Activated CD8-positive, alpha-beta memory T cell treated with anti-CD3 and anti-CD28 coated beads for 4 hours (primary cell): Measurements from ENCODE around the gene CTSZ.

ENCODE experiments used
- DNase-seq, 2 donors: peaks; one replicate each; pipeline ENCODE4 v3.0.0-alpha.2; 2020; ENCODE audit warnings: low read depth in 2 of 2

CTSZ gene

DNA sequence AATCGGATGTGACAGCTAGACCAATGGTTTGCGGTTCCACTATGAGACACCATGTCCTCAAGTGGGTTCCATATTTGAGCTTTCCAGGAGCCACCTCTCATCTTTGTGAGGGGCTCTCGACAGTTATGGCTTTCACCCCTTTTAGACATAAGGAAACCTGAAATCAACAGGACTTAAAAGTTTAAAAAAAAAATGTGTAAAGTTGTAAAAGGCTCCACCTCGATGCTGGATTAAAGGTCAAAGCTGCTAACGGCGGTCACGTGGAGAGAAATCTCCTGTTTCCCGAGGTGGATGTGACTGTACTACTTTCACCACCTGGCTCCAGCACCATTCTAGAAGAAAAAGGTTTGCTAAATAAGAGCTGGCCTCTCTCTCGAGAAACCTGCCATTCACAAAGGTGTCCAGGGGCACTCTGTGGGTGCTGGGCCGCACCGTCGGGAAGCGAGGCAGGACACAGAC lies 24.5 kb upstream of the CTSZ start:
- no peak for DNase-seq

- no peak for DNase-seq
These were observed 24.0 kb upstream of the CTSZ start for GRCh38 chr20:59030911-59031563.

DNA sequence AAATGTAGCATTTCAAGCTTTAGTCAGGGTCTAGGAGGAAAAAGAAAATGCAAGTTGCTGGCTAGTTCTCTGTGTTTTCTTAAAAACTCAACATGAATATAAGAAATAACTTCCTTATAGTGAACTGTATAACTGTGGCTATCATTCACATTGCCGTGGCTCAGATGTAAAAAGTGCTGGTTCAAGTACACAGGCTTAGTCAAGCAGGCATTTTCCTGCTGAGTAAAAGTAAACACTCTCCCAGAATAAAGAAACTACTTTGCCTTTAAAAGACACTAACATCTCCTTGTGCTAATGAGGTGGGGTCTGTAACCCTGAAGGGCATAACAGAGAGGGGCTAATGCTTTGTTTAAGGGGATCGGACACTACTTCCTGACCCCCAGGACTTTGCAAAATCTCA lies 21.8 kb upstream of the CTSZ start:
- no peak for DNase-seq

GRCh38 chr20:59027741-59028320 lies 20.8 kb upstream of the CTSZ start:
- no peak for DNase-seq

GRCh38 chr20:59026904-59027740 lies 20.1 kb upstream of the CTSZ start:
- DNase-seq, result no peak

DNA sequence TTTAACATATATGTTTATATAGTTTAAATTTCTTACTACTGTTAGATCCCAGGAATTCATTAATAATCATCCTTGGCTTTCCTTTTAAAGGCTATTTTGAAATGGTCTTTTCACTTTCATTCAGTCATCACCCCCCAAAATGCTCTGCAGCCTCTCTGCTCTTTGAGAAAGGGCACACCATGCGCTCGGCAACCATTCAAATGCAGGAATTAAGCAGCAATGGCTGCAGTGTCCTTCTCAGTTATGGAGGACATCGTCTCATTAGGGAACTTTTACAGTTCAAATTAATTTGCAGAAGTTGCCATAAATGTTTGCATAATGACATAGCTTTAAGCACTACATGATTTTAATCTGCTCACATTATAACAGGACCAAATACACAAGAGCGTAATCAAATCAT lies 18.5 kb upstream of the CTSZ start:
- no peak for DNase-seq

- no peak for DNase-seq
These were observed 18.0 kb upstream of the CTSZ start for GRCh38 chr20:59025086-59025485.

- DNase-seq, result no peak
These were observed 17.1 kb upstream of the CTSZ start for GRCh38 chr20:59024111-59024530.

GRCh38 chr20:59023616-59024015 lies 16.6 kb upstream of the CTSZ start:
- DNase-seq, result no peak

GRCh38 chr20:59022754-59023153 lies 15.7 kb upstream of the CTSZ start:
- DNase-seq, result no peak

GRCh38 chr20:59020938-59021551 lies 14.0 kb upstream of the CTSZ start:
- DNase-seq, result no peak

- no peak for DNase-seq
These were observed 12.2 kb upstream of the CTSZ start, which contains the start of gene TUBB1 for GRCh38 chr20:59019217-59019616. TUBB1 (plus strand) TSS chr20:59019429; CDS start chr20:59019523, 94 bp downstream.

GRCh38 chr20:59018817-59019216 lies 11.8 kb upstream of the CTSZ start:
- no peak for DNase-seq

GRCh38 chr20:59017493-59018231 lies 10.6 kb upstream of the CTSZ start:
- DNase-seq, result no peak

DNA sequence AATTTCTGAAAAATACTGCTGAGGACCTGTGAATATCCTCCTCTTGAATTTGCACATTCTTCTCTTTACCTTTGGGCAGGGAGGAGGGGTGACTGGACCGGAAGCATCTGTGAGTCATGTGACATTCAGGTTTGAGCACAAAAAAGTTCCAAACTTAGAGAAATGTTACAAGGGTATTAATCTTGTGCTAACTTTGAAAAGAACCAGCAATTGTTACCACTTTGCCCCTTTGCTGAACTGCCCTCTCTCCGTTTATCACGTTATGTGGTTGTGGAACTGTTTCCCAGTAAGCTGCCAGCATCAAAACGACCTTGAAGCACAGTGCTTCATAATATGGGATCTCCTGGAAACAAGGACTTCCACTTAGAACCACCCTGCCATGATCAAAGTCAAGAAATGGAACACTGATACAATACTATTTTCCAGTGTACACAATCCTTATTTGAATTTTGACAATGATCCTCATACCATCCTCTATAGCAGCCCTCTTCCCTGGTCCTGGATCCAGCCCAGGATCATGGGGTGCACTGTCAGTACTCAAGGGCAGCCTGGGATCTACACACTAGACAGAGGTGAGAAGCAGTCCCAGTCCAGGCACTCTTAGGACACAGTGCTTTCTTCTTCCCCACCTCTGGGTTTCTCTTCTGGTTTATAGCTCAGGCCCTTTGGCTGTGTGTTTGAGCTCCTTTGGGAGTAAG lies 9.9 kb upstream of the CTSZ start:
- DNase-seq, result no peak

DNA sequence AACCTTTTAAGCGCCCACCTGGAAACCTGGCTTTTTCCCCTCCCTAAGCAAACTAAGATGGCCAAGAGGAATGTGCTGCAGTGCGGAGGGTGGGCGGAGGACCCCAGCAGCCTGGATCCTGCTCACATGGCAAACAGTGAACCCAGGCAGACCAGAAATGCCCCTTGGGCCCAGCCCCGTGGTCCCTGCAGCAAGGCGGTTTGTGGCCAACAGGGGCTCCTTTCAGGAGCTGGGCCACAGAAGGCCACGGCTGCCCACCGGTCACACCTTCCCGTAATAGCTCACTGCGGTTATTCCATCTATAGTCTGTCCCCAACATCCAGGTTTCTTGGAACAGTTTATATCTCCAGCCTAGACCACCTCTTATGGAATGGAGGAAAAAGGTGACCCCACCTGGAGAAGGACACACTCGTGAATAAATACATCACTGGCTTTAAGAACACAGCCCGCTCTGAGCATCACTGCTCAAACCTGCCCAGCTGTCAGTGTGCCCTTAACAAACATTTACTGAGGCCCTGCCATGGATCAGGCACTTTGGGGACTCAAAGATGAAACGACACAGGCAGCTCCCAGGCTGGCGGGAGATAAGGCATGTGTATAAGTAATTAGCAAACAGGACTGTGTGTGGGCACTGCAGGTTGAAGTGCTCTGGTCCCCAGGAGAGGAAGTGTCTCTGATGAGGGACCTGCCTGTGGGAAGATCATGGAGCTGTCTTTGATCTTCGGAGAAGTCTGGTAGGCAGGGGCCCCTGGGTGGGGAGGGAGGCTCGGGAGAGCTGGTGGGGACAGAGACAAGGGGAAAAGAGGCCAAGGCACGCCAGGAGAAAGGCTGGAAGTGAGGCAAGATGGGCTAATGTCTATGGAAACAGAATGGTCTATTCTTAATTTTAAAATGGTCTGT lies 9.0 kb upstream of the CTSZ start:
- no peak for DNase-seq

GRCh38 chr20:59015411-59015810 lies 8.4 kb upstream of the CTSZ start:
- DNase-seq, result no peak

DNA sequence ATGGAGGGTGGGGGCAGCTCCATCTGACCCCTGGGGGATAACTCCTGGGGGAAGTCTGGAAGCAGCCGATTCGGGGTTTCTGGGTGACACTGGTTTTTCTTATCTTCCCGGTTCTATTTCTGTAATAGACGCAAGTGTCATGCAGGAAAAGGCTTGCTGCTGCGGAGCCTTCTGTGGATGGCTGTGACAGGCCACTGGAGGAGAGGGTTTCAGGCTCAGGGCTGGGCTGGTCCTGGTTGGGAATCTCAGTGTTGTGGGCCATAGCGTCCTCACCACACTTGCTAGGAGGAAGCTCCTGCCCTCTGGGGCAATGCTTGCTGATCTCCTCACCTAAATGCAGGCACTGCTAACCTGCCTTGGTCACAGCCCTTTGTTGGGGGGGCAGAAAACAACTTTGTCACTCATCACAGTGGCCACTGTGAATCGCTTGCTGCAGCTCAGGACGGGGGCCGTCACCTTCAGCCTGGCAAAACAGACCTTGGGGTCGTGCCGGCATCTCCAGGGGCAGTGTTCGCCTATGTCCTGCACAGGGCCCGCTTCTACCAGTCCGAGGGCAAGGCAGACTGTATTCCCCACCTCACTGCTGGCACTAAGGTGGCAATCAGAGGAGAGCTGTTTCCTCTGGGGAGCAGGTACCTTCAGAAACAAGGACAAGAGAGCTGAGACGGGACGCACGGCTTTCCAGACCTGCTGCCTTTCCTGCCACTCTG lies 7.8 kb upstream of the CTSZ start:
- DNase-seq, result no peak

DNA sequence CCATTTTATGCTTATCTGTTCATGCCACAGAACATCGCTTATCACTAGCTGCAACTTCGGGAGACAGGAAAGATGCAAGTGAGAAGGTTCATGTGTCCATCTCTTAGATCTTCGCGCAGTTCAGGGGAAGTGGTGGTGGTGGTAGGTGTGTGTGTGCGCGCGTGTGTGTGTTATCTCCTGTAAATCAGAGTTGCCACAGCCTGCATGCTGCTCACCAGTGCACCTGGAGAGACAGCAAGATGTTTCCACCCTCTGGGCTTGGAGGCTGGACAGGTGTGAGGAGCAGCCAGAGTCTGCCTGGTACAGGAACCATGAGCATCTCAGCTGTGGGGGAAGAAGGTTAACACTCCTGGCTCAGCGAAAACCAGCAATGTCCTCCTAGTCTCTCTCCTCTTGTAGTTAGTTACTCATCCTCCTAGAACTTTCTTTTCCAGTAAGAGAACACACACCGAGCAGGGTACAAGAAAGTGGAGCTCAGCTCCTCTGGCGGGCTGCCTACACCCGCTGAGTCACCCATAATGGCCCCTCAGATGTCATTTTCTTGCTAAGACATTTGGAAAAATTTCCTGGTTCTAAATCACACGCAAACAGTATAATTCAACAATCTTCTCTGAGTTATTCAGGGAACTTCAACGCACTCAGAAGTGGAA lies 7.0 kb upstream of the CTSZ start:
- no peak for DNase-seq
